Activated CD8-positive, alpha-beta memory T cell treated with anti-CD3 and anti-CD28 coated beads, Interleukin-2, amount 50 U/mL, for 48 hours (primary cell): ENCODE results near the gene CBR3.
"Not testable (repeated sequence)": the region's sequence is repeated elsewhere in the genome, so short reads cannot be mapped to it uniquely, and the experiment has no call there.

Experiments used
- DNase-seq: peaks from one replicate; pipeline ENCODE4 v3.0.0-alpha.2; 2020

CBR3 gene

GRCh38 chr21:36120304-36120888 lies 14.5 kb upstream of the CBR3 start:
- no peak for DNase-seq

- DNase-seq = peak; percentile 34
These were observed 11.9 kb upstream of the CBR3 start for GRCh38 chr21:36122977-36123376.

GRCh38 chr21:36124395-36124794 lies 10.5 kb upstream of the CBR3 start:
- DNase-seq = peak; percentile 15

DNA sequence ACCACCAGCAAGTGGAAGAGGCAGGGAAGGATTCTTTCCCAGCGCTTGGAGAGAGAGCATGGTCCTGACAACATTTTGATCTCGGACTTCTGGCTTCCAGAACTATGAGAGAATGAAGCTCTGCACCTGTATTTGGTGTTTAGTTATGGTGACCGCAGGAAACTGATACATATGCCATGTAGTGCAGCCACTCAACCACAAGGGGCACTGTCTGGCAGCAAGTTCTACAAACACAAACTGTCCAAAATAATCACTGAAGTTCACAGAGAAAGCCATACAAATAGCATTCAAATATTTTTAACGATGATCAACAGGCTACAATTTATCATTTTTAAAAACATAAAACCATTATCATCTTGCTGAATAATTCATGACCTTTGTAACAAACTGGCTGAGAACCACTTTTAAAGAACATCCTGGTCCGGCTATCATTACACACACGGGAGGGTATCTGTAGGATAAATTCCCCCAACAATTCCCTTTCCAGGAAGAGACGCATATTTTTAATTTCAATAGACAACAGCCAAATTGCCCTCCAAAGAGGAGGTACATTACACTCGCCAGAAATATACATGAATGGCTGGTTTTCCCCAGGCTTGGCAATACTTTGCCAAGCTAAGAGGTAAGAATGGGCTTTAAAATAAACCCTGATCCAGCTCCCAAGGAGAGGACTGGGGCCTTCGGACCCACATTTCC lies 9.2 kb upstream of the CBR3 start:
- DNase-seq = peak; percentile 64

- DNase-seq = no peak
These were observed 8.7 kb upstream of the CBR3 start for GRCh38 chr21:36126208-36126565.

DNA sequence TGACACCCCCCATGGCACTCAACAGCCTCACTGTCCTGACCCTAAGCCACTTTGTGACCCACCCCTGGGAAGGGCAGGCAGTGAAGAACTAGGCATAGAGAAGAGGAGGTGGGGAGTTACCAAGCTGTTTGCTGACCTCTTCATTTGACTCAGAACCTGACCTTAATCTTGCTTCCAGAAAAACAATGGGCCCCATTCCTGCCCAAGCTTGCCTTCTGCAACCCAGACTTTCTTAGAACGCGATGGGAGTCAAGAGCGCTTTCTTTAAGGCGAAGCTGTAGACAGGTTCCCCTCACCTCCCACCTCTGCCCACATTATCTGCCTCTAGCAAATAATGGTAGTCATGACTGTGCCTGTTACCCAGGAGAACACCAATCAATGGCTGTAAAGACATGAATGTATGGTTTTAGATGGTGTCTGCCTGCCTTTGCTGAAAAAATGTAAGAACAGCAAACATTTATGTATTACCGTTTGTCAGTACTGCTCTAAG lies 8.2 kb upstream of the CBR3 start:
- peak; percentile 39 for DNase-seq

GRCh38 chr21:36127250-36127904 lies 7.5 kb upstream of the CBR3 start:
- no peak for DNase-seq

DNA sequence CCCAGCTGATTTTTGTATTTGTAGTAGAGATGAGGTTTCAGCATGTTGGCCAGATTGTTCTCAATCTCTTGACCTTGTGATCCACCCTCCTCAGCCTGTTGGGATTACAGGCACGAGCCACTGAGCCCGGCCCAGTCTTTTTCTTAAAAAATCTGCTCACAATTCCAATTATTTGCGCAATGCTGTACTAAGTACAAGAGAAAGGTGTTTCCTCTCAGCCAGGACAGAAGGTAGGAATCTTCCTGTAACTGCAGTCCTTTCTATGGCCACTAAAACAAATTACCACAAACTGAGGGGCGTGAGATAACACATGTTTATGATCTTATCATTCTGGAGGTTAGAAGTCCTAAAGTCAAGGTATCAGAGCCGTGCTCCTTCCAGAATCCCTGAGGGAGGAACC lies 6.9 kb upstream of the CBR3 start:
- DNase-seq = no peak

- DNase-seq = no peak
These were observed 5.7 kb upstream of the CBR3 start for GRCh38 chr21:36129219-36129618.

DNA sequence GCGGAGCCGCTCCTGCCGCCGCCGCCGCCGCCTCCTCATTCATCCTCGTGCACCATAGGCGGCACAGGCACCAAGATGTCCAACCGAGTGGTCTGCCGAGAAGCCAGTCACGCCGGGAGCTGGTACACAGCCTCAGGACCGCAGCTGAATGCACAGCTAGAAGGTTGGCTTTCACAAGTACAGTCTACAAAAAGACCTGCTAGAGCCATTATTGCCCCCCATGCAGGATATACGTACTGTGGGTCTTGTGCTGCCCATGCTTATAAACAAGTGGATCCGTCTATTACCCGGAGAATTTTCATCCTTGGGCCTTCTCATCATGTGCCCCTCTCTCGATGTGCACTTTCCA lies 4.5 kb upstream of the CBR3 start:
- not testable (repeated sequence) for DNase-seq

GRCh38 chr21:36130839-36131238 lies 4.0 kb upstream of the CBR3 start:
- DNase-seq = not testable (repeated sequence)

DNA sequence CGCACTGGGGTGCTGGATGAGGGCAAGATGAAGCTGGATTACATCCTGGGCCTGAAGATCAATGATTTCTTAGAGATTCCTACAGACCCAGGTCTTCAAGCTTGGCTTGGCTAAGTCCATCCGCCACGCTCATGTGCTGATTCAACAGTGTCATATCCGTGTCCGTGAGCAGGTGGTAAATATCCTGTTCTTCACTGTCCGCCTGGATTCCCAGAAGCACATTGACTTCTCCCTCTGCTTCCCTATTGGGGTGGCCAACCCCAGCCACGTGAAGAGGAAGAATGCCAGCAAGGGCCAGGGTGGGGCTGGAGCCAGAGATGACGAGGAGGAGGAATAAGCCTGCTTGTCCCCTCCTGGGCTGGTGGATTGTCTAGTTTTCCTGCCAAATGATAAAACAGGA lies 2.2 kb upstream of the CBR3 start:
- DNase-seq = no peak

DNA sequence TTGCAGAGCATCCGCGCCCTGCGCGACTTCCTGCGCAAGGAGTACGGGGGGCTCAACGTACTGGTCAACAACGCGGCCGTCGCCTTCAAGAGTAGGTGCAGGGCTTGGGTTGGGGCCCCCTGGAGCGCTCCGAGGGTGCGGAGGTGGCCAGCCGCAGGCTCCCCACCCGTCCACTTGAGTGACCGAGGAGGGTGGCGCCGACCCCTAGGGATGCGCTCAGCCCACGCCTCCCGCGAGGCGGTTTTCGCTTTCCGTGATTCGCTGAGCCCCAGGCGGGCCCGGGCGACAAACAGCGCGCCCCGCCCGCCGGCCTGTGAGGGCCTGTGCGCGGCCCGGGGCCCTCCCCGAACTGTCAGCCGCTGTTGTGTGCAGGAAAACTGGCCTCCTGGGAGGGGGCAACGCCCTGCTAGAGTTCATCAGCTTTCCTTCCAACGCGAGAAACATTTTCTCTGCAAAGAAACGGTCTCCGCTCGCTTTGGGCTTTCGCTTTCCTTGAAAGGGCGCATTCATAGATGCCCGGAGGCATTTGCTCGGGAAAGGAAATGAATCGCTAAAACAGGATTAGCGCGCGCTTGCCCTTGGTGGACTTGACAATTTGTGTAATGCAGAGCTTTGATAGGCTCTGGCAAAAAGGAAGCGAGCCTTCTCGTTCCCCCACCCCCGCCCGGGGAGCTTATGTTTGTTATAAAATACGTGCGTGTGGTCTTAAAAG lies 668 bp downstream of the CBR3 start:
- peak; percentile 81 for DNase-seq

GRCh38 chr21:36139791-36140190 lies 4.9 kb downstream of the CBR3 start:
- DNase-seq = not testable (repeated sequence)

GRCh38 chr21:36141513-36141925 lies 6.6 kb downstream of the CBR3 start:
- DNase-seq = peak; percentile 86

DNA sequence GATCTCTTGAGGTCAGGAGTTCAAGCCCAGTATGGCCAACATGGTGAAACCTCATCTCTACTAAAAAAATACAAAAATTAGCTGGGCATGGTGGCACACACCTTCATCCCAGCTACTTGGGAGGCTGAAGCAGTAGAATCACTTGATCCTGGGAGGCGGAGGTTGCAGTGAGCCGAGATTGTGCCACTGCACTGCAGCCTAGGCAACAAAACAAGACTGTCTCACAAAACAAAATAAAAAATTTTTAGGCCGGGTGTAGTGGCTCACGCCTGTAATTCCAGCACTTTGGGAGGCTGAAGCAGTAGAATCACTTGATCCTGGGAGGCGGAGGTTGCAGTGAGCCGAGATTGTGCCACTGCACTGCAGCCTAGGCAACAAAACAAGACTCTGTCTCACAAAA lies 9.4 kb downstream of the CBR3 start:
- DNase-seq = not testable (repeated sequence)

DNA sequence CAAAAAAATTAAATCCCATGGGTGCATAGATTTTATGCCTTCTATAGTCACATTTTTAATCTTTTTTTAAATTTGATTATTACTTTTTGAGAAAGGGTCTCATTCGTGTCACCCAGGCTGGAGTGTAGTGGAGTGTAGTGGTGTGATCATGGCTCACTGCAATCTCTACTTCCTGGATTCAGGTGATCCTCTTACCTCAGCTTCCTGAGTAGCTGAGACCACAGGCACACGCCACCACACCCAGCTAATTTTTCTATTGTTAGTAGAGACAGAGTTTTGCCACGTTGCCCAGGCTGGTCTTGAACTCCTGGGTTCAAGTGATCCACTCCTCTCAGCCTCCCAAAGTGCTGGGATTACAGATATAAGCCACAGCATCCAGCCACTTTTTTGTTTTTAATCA lies 10.4 kb downstream of the CBR3 start:
- no peak for DNase-seq

DNA sequence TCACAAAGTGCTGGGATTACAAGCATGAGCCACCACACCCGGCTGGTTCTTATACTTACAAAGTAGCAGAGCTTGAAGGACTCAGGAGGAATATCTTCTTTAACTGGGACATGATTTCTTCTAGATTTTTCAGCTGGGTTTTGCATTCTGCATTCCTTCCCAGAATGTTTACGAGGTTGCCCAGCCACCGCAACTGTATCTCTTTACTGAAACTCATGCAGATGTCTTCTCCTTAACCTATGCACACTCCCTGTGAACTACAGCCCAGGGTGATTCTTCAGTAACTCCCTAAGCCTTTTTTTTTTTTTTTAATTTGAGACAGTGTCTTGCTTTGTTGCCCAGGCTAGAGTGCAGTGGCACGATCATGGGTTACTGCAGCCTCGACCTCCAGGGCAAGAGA lies 13.0 kb downstream of the CBR3 start:
- no peak for DNase-seq

GRCh38 chr21:36148886-36149285 lies 14.0 kb downstream of the CBR3 start:
- no peak for DNase-seq

DNA sequence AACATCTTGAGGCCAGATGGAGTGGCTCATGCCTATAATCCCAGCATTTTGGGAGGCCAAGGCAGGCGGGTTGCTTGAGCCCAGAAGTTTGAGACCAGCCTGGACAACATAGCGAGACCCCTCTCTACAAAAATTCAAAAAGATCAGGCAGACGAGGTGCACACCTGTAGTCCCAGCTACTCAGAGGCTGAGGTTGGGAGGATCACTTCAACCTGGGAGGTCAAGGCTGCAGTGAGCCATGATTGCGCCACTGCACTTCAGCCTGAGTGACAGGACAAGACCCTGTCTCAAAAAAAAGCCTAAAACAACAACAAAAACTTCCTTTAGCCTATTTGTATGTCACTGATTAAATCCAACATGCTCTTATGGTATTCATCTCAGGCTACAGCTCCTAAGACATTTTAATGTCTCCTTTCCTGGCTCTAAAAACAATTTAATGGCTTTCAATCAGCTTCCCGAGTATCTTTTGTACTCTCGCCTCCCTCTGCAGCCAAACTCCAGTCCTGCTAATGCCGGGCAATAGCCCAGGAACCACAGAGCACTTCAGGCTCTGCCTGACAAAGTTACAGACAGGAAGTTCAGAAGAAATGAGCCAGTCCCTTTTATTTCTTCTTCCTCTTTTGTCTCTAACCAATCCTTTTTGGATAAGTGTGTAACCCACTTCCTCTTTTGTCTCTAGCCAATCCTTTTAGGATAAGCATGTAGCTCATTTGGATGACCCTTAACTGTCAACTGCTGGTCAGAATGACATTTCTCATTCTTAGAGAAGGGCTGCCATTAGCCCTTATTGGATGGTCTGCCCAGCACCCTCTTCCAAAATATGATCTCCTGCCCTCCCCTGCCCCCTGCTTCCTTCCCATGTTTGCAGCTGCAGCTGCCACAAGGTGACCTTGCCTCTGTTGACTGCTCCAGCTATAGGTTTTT lies 15.2 kb downstream of the CBR3 start:
- no peak for DNase-seq

DNA sequence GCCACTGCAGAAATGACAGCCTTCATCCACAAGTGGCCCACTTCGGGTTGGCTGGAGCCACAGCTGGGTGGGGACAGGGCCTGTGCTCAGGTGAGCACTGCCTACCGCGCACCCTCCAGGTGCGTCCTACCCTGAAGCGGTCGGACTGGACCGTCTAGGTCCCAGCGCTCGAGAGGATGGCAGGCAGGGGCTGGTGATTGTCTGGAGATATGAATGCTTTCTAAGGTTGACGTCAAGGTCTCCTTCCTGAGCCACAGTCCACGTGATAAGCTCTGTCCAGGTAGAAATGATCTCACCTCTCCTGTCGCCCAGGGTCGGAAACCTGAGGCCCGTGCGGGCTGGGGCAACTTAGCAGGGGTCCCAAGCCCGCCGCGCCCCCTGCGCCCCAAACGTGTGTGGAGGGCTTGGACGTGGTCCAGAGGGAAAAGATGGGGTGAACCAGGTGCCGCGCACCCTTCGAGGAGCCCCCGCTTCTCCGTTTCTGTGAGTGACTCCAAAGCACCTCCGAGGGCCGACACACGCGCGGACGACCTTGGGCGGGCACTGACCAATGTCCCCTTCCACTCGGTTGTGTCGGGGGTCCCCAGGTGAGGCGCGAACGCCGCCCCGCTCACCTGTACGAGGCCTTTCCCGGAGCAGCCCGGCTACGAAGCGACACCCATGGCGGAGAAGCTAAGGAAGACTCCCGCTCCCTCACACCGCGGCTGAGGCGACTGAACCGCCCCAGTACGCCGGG lies 20.9 kb downstream of the CBR3 start:
- no peak for DNase-seq

DNA sequence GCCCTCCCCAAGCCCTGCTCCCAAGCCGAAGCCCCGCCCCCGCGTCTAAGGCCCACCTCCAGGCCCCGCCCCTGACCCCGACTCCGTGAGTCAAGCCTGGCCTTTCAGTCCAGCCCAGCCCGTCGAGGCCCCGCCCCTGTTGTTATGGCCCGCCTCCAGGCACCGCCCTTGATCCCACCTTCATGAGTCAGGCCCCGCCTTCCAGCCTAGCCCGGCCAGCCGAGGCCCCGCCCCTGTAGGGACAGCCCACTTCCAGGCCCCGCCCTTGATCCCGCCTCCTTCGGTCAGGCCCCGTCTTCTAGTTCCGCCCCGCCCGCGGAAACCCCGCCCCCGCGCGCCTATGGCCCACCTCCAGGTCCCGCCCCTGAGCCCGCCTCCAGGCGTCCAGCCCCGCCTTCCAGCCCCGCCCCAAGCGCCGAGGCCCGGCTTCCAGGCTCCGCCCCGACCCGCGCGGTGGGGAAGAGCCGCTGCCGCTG lies 21.5 kb downstream of the CBR3 start:
- DNase-seq = peak; percentile 100
